ENCODE measurements around the gene THOC2. TPM values are rescaled to one million over a fixed set of nuclear protein-coding genes. Genes with fewer than 3 reads are reported as not detected.

The THOC2 gene
- total and polyA plus RNA-seq, 2 of the 8 experiments (the other 6 are each of a cell fraction or from before 2014, with no cell fraction given): 32.7 to 68.8 TPM

DNA sequence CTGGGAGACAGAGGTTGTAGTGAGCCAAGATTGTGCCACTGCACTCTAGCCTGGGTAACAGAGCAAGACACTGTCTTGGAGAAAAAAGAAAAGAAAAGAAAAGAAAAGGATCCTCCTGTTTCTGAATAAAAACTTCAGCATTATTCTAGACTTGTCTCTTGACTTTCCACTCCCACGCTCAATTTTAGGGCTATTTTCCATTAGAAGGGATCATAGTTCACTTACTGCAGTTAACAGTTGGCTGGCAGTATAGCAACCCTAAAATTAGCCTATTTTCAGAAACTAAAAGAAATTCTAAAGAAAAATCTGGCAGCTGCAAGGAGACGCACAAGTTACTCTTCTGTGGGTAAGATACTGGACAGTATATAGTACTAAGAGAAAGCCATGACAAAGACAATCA, 28.1 kb downstream of the THOC2 start:
- H3K27ac ChIP-seq (ENCODE audit: low read depth, low read length): no peak overlapping the region
- H2AK5ac ChIP-seq (ENCODE audit: low read depth, low read length): no peak overlapping the region
- no peak overlapping the region for H4K8ac ChIP-seq (ENCODE audit: extremely low read depth, insufficient read depth, low read length)
- no peak overlapping the region for H4K5ac ChIP-seq (ENCODE audit: insufficient read length, low read depth, low read length)
- no peaks in the 10 kb centered on the region for H3K79me2 ChIP-seq (ENCODE audit: control insufficient read depth in 1 of 2, insufficient read depth in 2 of 2, low read length in 2 of 2)
- H3K23ac ChIP-seq (ENCODE audit: insufficient read length): no peak overlapping the region
- no peaks in the 10 kb centered on the region for H4K20me1 ChIP-seq (replicated peaks in 1 of 2; ENCODE audit: control insufficient read depth in 1 of 2, insufficient read depth in 2 of 2, low read length in 2 of 2)
- no peak overlapping the region for H2BK12ac ChIP-seq (ENCODE audit: low read depth, low read length)
- no peak overlapping the region for H2BK15ac ChIP-seq (ENCODE audit: low read length)
- DNase-seq (ENCODE audit: low read depth in 1 of 2, low spot score in 2 of 2) (no peak), FAIRE-seq (no peak)
- H3K23me2 ChIP-seq (ENCODE audit: low read depth, low read length): no peaks in the 10 kb centered on the region
- H3K14ac ChIP-seq (ENCODE audit: insufficient read length): no peak overlapping the region
- WGBS, 2 experiments (ENCODE audit: extremely low coverage in 1 of 2, insufficient coverage in 1 of 2, insufficient read length in 1 of 2, insufficient replicate concordance in 2 of 2, low coverage in 1 of 2, low lambda C conversion rate in 2 of 2, missing lambda C conversion rate in 1 of 2): 90% methylated on average over 2 of the region's 2 CpGs; no CpG with 5 or more reads in 1 of the 2 experiments
- no peaks in the 10 kb centered on the region for H3K9me3 ChIP-seq (ENCODE audit: insufficient read depth in 2 of 2, low read depth in 1 of 2, low read length in 1 of 2)
- no peak overlapping the region for H2BK120ac ChIP-seq (replicated peaks; ENCODE audit: low read depth, low read length)
- no peaks in the 10 kb centered on the region; a peak in 1 of 8 replicates for H3K36me3 ChIP-seq (ENCODE audit: control insufficient read depth in 2 of 4, insufficient read depth in 4 of 4, low read length in 3 of 4)
- no peak overlapping the region for H4K91ac ChIP-seq (replicated peaks; ENCODE audit: insufficient read length, low read length)
- no peaks in the 10 kb centered on the region for H3K27me3 ChIP-seq (replicated peaks in 1 of 4; ENCODE audit: control insufficient read depth in 3 of 4, extremely low read depth in 1 of 4, insufficient read depth in 3 of 4, low read length in 3 of 4)
- no peak overlapping the region for H3K4ac ChIP-seq (replicated peaks; ENCODE audit: insufficient read length, low read depth, low read length)
- no peak overlapping the region for H3K56ac ChIP-seq (replicated peaks; ENCODE audit: insufficient read length, low read depth, low read length)
- H2AFZ ChIP-seq (ENCODE audit: low read length): no peak overlapping the region
- H3K4me2 ChIP-seq (ENCODE audit: insufficient read depth in 1 of 2, low read depth in 2 of 2, low read length in 2 of 2): no peak overlapping the region
- no peak for TF ChIP-seq CBX5 (IDR thresholded peaks at IDR 0.05; ENCODE audit: low read depth, low read length)
- TF ChIP-seq CBX8 (IDR thresholded peaks at IDR 0.05; ENCODE audit: borderline replicate concordance, low read depth, low read length): no peak
- TF ChIP-seq, protein P1, sequence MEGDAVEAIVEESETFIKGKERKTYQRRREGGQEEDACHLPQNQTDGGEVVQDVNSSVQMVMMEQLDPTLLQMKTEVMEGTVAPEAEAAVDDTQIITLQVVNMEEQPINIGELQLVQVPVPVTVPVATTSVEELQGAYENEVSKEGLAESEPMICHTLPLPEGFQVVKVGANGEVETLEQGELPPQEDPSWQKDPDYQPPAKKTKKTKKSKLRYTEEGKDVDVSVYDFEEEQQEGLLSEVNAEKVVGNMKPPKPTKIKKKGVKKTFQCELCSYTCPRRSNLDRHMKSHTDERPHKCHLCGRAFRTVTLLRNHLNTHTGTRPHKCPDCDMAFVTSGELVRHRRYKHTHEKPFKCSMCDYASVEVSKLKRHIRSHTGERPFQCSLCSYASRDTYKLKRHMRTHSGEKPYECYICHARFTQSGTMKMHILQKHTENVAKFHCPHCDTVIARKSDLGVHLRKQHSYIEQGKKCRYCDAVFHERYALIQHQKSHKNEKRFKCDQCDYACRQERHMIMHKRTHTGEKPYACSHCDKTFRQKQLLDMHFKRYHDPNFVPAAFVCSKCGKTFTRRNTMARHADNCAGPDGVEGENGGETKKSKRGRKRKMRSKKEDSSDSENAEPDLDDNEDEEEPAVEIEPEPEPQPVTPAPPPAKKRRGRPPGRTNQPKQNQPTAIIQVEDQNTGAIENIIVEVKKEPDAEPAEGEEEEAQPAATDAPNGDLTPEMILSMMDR (IDR thresholded peaks at IDR 0.05; ENCODE audit: control extremely low read depth in 1 of 3, insufficient read depth in 1 of 3, low read depth in 1 of 3, low read length in 3 of 3): no peak
- TF ChIP-seq NANOG (IDR thresholded peaks at IDR 0.05; ENCODE audit: insufficient read depth, low read depth, low read length, poor library complexity, severe bottlenecking): no peak
- TF ChIP-seq JUND (IDR thresholded peaks at IDR 0.05; ENCODE audit: low read length): no peak
- no peak for TF ChIP-seq BCL11A (IDR thresholded peaks at IDR 0.05; ENCODE audit: low read depth in 2 of 2, low read length in 2 of 2)
- no peak for TF ChIP-seq E2F6 (IDR thresholded peaks at IDR 0.05)
- TF ChIP-seq CREB1 (IDR thresholded peaks at IDR 0.05): no peak
- no peaks in the 10 kb centered on the region for H3K79me1 ChIP-seq (ENCODE audit: low read depth, low read length)
- no peaks in the 10 kb centered on the region for H3K4me1 ChIP-seq (replicated peaks in 1 of 4; ENCODE audit: control insufficient read depth in 3 of 4, insufficient read depth in 4 of 4, low read length in 3 of 4)
- H3K18ac ChIP-seq (ENCODE audit: extremely low read depth, low read length): no peak overlapping the region
- ChIA-PET CTCF (ENCODE audit: partially characterized antibody) (interaction anchor here (0.6 to 1.2 kb wide), 2 partner anchors 10 to 382 kb away, joined by 3 to 4 read pairs; no protein-coding TSS in a partner anchor), POLR2A (ENCODE audit: partially characterized antibody) (no interaction called here)
- no peak overlapping the region for H2BK5ac ChIP-seq (ENCODE audit: low read depth, low read length)
- no peak overlapping the region for H3K9ac ChIP-seq (replicated peaks in 1 of 4; ENCODE audit: extremely low read depth in 1 of 4, low read depth in 3 of 4, low read length in 3 of 4)
- H2BK20ac ChIP-seq (ENCODE audit: low read length): no peak overlapping the region
- no peak overlapping the region for H3K4me3 ChIP-seq (ENCODE audit: extremely low read depth in 1 of 4, insufficient read depth in 2 of 4, low read depth in 3 of 4, low read length in 4 of 4)
